ENCODE data around the gene TBC1D1. TPM values are rescaled to one million over a fixed set of nuclear protein-coding genes. Genes with fewer than 3 reads are reported as not detected.

TBC1D1 gene
- total RNA-seq, 2 experiments from 2014 or later, result 40.7 to 46.5 TPM

GRCh38 chr4:37964734-37965457, 74.0 kb downstream of the TBC1D1 start:
- H3K27me3 Mint-ChIP-seq, result no peaks in the 10 kb centered on the region
- ATAC-seq (ENCODE audit: poor library complexity) (no peak), DNase-seq (no peak)
- H3K27me3 ChIP-seq (ENCODE audit: control insufficient read depth in 1 of 2, insufficient read depth in 2 of 2, low read length in 2 of 2), result no peaks in the 10 kb centered on the region
- H3K4me1 Mint-ChIP-seq (ENCODE audit: low read depth), result peaks cover 11% of the 10 kb centered on the region
- H3K4me3 ChIP-seq (ENCODE audit: low read length), result no peak overlapping the region
- H3K27ac ChIP-seq (ENCODE audit: low read depth in 1 of 2, low read length in 2 of 2), result no peak overlapping the region
- H3K27ac Mint-ChIP-seq, result no peak overlapping the region
- H3K4me3 Mint-ChIP-seq, result no peak overlapping the region
- H3K4me1 ChIP-seq (ENCODE audit: insufficient read depth, low read length), result no peaks in the 10 kb centered on the region
- TF ChIP-seq CTCF (IDR thresholded peaks at IDR 0.05), result no peak
- H3K36me3 Mint-ChIP-seq (ENCODE audit: low read depth), result peaks cover 7% of the 10 kb centered on the region
- no peaks in the 10 kb centered on the region for H3K9me3 Mint-ChIP-seq
- H3K9me3 ChIP-seq (ENCODE audit: control insufficient read depth in 1 of 2, insufficient read depth in 1 of 2, low read length in 2 of 2), result no peaks in the 10 kb centered on the region
- H3K36me3 ChIP-seq (ENCODE audit: insufficient read depth, low read length), result peaks cover 2% of the 10 kb centered on the region
- intact Hi-C loops (cut with DNase I, micrococcal nuclease), result no loop called here
- ChIA-PET POLR2A (no interaction called here), CTCF (no interaction called here)

- DNase-seq (no peak), ATAC-seq (ENCODE audit: poor library complexity) (no peak)
- Histone ChIP-seq H3K27me3 (ENCODE audit: control insufficient read depth in 1 of 2, insufficient read depth in 2 of 2, low read length in 2 of 2) (no peaks in the 10 kb centered on the region), H3K36me3 (ENCODE audit: insufficient read depth, low read length) (peaks cover 2% of the 10 kb centered on the region), H3K4me3 (ENCODE audit: low read length) (no peak overlapping the region), H3K4me1 (ENCODE audit: insufficient read depth, low read length) (no peaks in the 10 kb centered on the region), H3K27ac (ENCODE audit: low read depth in 1 of 2, low read length in 2 of 2) (no peak overlapping the region), H3K9me3 (ENCODE audit: control insufficient read depth in 1 of 2, insufficient read depth in 1 of 2, low read length in 2 of 2) (no peaks in the 10 kb centered on the region)
- ChIA-PET CTCF (no interaction called here), POLR2A (no interaction called here)
- intact Hi-C loops (cut with DNase I, micrococcal nuclease), result no loop called here
- H3K9me3 Mint-ChIP-seq, result no peaks in the 10 kb centered on the region
- no peak overlapping the region for H3K27ac Mint-ChIP-seq
- peaks cover 7% of the 10 kb centered on the region for H3K36me3 Mint-ChIP-seq (ENCODE audit: low read depth)
- no peak for TF ChIP-seq CTCF (IDR thresholded peaks at IDR 0.05)
- no peaks in the 10 kb centered on the region for H3K27me3 Mint-ChIP-seq
- H3K4me1 Mint-ChIP-seq (ENCODE audit: low read depth), result peaks cover 23% of the 10 kb centered on the region
- no peak overlapping the region for H3K4me3 Mint-ChIP-seq
These were observed 75.2 kb downstream of the TBC1D1 start for GRCh38 chr4:37966044-37966443.

GRCh38 chr4:37967736-37968135, 76.9 kb downstream of the TBC1D1 start:
- no peak for DNase-seq
- Histone ChIP-seq H3K27ac (ENCODE audit: low read depth in 1 of 2, low read length in 2 of 2) (no peak overlapping the region), H3K27me3 (ENCODE audit: control insufficient read depth in 1 of 2, insufficient read depth in 2 of 2, low read length in 2 of 2) (no peaks in the 10 kb centered on the region), H3K4me1 (ENCODE audit: insufficient read depth, low read length) (no peaks in the 10 kb centered on the region), H3K36me3 (ENCODE audit: insufficient read depth, low read length) (peaks cover 2% of the 10 kb centered on the region), H3K4me3 (ENCODE audit: low read length) (no peak overlapping the region), H3K9me3 (ENCODE audit: control insufficient read depth in 1 of 2, insufficient read depth in 1 of 2, low read length in 2 of 2) (no peaks in the 10 kb centered on the region)
- no peak overlapping the region for H3K27ac Mint-ChIP-seq
- no peak for ATAC-seq (ENCODE audit: poor library complexity)
- H3K9me3 Mint-ChIP-seq, result no peaks in the 10 kb centered on the region
- H3K4me1 Mint-ChIP-seq (ENCODE audit: low read depth), result peaks cover 23% of the 10 kb centered on the region
- intact Hi-C loops (cut with DNase I, micrococcal nuclease), result no loop called here
- ChIA-PET CTCF (interaction anchor here (0.5 kb wide), 1 partner anchor 474 kb away, joined by 3 read pairs; no protein-coding TSS in a partner anchor), POLR2A (interaction anchor here (0.9 kb wide), 1 partner anchor 9 kb away, joined by 4 read pairs; no protein-coding TSS in a partner anchor)
- TF ChIP-seq CTCF (IDR thresholded peaks at IDR 0.05), result no peak
- H3K4me3 Mint-ChIP-seq, result no peak overlapping the region
- H3K36me3 Mint-ChIP-seq (ENCODE audit: low read depth), result peaks cover 7% of the 10 kb centered on the region
- no peaks in the 10 kb centered on the region for H3K27me3 Mint-ChIP-seq

All from CD4-positive, alpha-beta T cell (primary cell).